Measurements from ENCODE around the gene C1orf174.

GRCh38 chr1:3904843-3905185 is 4.7 kb upstream of the C1orf174 start:
- TF ChIP-seq, protein P1, sequence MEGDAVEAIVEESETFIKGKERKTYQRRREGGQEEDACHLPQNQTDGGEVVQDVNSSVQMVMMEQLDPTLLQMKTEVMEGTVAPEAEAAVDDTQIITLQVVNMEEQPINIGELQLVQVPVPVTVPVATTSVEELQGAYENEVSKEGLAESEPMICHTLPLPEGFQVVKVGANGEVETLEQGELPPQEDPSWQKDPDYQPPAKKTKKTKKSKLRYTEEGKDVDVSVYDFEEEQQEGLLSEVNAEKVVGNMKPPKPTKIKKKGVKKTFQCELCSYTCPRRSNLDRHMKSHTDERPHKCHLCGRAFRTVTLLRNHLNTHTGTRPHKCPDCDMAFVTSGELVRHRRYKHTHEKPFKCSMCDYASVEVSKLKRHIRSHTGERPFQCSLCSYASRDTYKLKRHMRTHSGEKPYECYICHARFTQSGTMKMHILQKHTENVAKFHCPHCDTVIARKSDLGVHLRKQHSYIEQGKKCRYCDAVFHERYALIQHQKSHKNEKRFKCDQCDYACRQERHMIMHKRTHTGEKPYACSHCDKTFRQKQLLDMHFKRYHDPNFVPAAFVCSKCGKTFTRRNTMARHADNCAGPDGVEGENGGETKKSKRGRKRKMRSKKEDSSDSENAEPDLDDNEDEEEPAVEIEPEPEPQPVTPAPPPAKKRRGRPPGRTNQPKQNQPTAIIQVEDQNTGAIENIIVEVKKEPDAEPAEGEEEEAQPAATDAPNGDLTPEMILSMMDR (conservative IDR thresholded peaks at IDR 0.05 in 1 of 2, IDR thresholded peaks at IDR 0.05 in 1 of 2; ENCODE audit: low read depth in 1 of 2, low read length in 2 of 2), result no peak
- TF ChIP-seq EZH2 (IDR thresholded peaks at IDR 0.05; ENCODE audit: low read length, missing control alignments), result no peak

Measured in fibroblast of lung (primary cell).